ENCODE data around the gene PDYN.

Gene PDYN

DNA sequence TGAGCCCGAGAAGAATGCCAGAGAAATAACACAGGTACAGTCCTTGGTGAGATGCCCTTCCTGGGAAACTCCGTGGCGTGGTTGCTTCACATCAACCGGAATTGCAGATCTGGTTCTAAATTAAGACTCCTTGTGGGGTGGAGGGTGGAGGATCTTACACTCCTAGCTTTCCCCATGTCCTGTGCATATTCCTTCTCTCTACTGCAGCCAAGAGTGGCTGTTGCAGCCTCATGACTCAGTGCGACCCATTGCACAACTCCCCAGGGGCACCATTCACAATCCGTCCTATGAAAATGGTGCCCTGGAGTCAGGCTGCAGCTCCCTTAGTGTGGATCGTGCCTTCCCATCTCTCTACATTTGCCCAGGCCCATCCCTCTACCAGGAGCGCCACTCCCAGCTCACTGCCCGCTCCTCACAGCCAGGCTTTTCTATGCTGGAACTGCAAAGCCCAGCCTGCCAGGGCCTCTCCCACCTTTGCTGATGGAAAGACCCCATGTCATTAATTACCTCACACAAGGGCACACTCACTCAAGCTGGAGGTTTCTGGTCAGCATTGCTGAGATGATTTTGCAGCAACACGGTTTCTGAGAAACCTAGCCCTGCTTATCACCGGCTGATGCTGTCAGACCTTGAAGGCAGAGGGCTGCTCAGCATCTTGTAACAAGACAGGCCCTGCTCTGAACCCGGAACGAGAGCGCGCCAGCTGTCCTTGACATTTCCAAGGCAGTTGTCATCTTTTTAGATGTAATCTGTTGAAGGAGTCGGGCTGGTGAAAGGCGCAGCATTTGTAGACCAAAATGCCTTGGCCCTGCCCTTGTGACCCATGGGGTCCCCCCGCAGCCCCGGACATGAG, 58.9 kb downstream of the PDYN start:
- DNase-seq (ENCODE audit: low read depth) = no peak

- no peak for DNase-seq (ENCODE audit: low read depth)
Measured at GRCh38 chr20:1934156-1934555, 59.7 kb downstream of the PDYN start.

GRCh38 chr20:1933465-1933870, 60.4 kb downstream of the PDYN start:
- DNase-seq (ENCODE audit: low read depth) = no peak

DNA sequence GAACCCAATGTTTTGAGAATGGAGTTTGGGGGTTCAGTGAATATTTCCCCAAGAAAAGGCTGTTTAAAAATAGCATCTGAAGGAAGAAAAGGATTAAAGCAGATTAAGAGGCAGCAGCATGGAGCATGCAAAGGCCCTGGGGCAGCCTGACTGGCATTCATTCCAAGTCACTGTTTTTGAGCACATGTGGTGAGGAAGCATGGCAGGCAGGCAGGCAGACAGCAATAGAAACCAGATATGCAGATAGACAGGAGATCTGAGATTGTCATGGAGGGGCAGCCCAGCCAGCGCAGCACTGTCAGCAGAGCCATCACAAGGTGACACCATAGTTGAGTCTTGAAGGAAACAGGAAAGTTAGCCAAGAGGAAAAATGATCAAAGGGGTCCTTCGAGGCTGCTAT, 60.9 kb downstream of the PDYN start:
- no peak for DNase-seq (ENCODE audit: low read depth)

DNA sequence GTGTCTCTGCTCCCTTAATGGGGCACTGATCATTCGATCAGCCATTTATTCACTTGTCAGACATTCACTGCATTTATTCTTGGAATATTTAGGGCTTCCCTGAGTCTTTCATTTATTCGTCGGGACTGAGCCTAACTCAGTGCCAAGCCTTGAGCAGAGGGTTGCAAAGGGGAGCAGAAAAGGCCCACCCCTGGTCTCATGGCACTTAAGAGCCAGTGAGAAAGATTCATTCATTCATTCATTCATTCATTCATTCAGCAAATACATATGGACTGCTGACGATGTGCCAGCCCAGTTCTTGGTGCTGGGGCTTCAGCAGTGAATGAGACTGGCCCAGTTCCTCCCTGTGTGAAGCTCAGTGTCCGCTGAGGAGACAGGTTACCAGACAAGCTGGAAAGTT, 62.0 kb downstream of the PDYN start:
- no peak for DNase-seq (ENCODE audit: low read depth)

GRCh38 chr20:1930165-1930564, 63.7 kb downstream of the PDYN start:
- no peak for DNase-seq (ENCODE audit: low read depth)

DNA sequence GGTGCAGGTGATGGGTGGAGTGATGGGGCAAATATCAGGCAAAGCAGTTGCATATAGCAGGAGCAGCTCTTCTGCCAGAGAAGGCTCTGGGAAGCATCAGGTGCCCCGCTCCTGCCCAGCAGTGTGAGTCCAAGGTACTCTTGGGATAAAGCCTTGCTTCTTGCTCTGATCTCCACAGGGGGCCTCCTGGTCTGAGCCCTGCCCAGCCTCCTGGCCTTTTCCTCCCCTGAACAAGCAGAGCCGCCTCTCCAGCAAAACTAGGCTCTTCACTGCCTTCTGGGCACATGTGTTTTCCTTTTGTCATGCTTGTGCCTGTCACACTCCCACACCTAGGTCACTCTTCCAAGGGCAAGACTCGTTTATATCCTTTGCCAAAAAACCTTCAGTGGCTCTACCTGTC, 64.4 kb downstream of the PDYN start:
- DNase-seq (ENCODE audit: low read depth) = no peak

- no peak for DNase-seq (ENCODE audit: low read depth)
Measured at GRCh38 chr20:1928782-1929181, 65.1 kb downstream of the PDYN start.
